GM12892 (cell line): ENCODE measurements around the gene ITFG2.

Experiments
- DNase-seq: peaks from one replicate; pipeline ENCODE4 v3.0.0; 2011; ENCODE audit not compliant: insufficient read length
- FAIRE-seq: peaks from 2 replicates; lab custom pipeline; 2011; peaks lifted over from hg19 to GRCh38; lab: Jason Lieb, UNC
- POLR2A ChIP-seq: IDR thresholded peaks from 2 replicates; pipeline ENCODE4 v1.6.1; 2011; ENCODE audit warnings: low read depth, low read length, control low read depth
- POLR2AphosphoS5 ChIP-seq: IDR thresholded peaks from 2 replicates; pipeline ENCODE4 v1.6.1; 2011; ENCODE audit warnings: low read depth, low read length, control low read depth
- TAF1 ChIP-seq: IDR thresholded peaks from 2 replicates; pipeline ENCODE4 v1.6.1; 2011; ENCODE audit warnings: low read depth, mild to moderate bottlenecking, control low read depth, low read length, borderline replicate concordance

Gene ITFG2

DNA sequence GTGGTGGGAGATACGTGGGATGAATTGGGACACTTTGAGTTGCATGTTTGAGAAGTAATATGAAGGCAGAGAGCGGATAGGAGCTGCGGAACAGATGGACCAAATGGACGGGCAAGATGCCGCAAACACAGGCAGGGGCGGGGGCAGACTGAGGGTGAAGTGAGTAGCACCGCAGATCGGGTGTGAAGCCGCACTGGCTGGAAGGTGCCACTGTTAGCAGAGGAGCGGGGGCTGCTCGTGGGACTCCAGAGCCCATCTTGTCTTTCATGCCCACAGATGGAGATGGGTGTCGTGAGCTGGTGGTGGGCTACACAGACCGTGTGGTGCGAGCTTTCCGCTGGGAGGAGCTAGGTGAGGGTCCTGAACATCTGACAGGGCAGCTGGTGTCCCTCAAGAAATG lies 7.3 kb downstream of the ITFG2 start:
- DNase-seq: no peak
- TF ChIP-seq POLR2A (no peak), TAF1 (no peak), POLR2AphosphoS5 (no peak)
- FAIRE-seq: no peak

DNA sequence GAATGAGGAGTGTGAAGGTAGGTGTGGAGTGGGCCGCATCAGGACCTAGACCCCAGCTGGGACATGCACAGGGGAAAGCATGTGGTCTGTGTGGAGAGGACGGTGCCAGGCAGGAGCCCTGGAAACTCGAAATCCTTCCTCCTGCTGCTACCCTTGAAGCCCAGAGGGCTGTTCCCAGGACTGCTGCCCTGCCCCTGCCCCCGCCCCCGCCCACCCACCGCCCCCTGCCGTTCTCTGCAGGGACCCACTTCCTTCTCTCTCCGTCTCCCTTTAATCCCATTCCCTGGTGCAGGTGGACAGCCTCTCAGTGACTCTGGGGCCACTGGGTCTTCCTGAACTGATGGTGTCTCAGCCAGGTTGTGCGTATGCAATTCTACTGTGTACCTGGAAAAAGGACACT lies 8.0 kb downstream of the ITFG2 start:
- TF ChIP-seq POLR2AphosphoS5: no peak
- TF ChIP-seq POLR2A: no peak
- no peak for TF ChIP-seq TAF1
- no peak for FAIRE-seq
- DNase-seq: no peak

DNA sequence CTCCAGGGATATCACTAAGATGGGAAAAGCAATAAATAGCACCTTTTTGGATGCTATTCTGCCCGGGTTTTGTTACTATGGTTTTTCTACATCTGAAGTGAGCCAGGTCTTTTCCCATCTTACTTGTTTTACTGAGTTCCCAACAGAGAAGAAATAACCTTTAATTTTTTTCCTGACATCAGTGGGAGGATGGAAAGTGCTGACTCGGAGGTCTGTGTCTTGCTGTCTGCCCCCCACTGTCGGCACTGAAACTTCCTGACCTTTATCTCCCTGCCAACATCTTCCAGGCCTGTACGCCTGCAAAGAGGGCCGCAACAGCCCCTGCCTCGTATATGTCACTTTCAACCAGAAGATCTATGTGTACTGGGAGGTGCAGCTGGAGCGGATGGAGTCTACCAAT lies 11.0 kb downstream of the ITFG2 start:
- no peak for FAIRE-seq

GRCh38 chr12:2824541-2824940 lies 12.1 kb downstream of the ITFG2 start:
- DNase-seq (no peak), FAIRE-seq (no peak)
- TF ChIP-seq POLR2AphosphoS5: no peak

More for the DNA sequence above, 11.0 kb downstream of the ITFG2 start:
- TF ChIP-seq POLR2A (no peak), TAF1 (no peak), POLR2AphosphoS5 (no peak)
- DNase-seq: no peak

DNA sequence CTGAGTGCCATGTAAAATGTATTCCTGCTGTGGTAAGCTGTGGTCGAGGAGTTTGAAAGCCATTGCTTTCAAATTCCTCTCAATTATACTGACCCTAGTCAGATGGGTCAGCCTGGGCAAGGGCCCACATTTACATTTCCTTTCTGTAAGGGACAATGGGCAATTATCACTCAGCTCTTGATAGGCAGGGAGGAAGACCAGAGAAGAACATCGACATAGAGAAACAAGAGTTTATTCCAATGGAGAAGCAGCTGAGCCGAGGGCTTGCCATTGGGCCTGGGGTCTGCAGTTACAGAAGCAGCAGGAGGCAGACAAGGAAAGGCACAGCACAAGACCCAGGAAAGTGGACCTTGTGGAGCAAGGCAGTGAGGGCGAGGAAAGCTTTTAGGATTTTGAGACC lies 12.7 kb downstream of the ITFG2 start:
- no peak for DNase-seq
- TF ChIP-seq TAF1 (no peak), POLR2A (no peak), POLR2AphosphoS5 (no peak)
- FAIRE-seq: no peak

DNA sequence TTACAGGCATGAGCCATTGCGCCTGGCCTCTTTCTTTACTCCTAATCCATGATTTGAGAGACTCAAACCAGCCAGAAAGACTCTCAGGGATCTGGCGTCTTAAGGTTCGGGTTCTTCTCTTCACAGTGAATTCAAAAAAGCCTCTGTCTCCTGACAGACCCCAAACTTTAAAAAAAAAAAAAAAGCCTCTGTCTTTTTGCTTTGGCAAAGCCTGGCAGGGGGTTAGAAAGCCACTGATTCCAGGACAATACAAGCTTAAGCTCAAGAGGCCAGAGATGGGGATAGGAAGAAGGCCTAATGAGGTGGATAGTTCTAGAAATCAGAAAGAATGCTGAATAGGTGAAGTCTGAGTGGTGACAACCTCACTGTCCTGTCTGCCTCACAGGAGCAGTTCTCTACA lies 13.6 kb downstream of the ITFG2 start:
- FAIRE-seq: no peak
- TF ChIP-seq TAF1 (no peak), POLR2AphosphoS5 (no peak), POLR2A (no peak)

DNA sequence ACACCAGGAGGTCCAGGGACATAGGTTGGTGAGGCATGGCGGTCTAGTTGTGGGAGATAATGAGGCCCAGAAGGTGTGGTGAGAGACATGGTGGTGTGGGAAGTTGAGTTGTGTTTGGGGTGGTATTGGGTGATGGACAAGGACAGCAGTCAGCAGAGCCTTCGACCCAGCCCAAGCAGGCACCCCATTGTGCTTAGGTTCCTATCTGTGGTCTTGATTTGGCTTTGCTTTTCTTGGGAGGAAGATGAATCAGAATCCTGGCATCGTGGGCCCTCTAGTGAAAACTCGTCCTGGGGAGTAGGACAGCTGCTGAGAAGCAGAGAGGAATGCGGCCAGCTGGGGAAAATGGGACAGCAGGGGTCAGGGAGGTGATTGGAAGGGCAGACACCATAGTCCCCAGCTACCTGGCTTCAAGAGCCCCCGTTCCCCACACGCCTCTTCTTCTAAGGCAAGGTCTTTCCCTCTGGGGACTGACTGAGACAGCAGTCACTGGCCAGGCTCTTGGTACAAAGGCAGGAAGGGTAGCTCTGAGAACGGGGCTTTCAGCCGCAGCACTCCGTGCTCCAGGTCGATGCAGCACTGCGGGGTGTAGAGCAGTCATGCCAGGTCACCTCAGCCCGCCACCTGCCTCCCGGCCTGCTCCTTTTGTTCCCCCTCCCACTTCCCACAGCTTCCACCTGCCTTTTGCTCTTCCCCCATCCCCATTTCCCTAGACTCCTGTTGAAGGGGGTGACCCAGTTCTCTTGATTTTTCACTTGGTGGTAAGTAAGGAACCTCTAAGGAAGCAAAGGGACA lies 14.4 kb downstream of the ITFG2 start:
- no peak for DNase-seq
- FAIRE-seq: no peak
- TF ChIP-seq POLR2A: no peak
- TF ChIP-seq POLR2AphosphoS5: no peak
- TF ChIP-seq TAF1: no peak

More for the DNA sequence above, 13.6 kb downstream of the ITFG2 start:
- DNase-seq: no peak

GRCh38 chr12:2829275-2829674 lies 16.8 kb downstream of the ITFG2 start:
- DNase-seq: no peak
- TF ChIP-seq POLR2A: no peak
- TF ChIP-seq POLR2AphosphoS5: no peak
- no peak for FAIRE-seq

- no peak for DNase-seq
- no peak for TF ChIP-seq POLR2A
- no peak for TF ChIP-seq TAF1
- no peak for TF ChIP-seq POLR2AphosphoS5
- no peak for FAIRE-seq
Measured at GRCh38 chr12:2832550-2833127, 20.2 kb downstream of the ITFG2 start.

DNA sequence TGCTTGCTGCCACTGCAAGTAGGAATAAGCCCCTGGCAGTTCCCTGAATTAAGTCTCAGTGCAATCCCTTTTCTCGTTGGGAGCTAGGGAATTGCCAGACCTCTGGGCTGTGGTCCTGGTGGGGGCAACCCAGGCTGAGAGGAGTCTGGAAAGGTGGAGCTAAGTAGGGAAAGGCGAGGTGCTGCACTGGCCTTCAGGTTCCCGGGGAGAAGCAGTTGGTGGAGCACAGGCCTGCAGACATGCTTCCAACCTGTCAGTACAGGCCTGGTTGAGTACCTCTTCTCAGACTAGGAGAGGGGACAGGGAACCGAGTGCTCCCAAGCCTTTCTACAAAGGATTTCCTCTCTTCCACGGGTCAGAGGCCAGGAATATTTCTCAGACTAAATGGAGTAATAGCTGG lies 20.9 kb downstream of the ITFG2 start:
- FAIRE-seq (no peak), DNase-seq (no peak)
- TF ChIP-seq POLR2A: no peak
- TF ChIP-seq POLR2AphosphoS5: no peak
- no peak for TF ChIP-seq TAF1

GRCh38 chr12:2833810-2834209 lies 21.3 kb downstream of the ITFG2 start:
- no peak for DNase-seq
- no peak for TF ChIP-seq POLR2AphosphoS5
- no peak for TF ChIP-seq TAF1
- no peak for TF ChIP-seq POLR2A
- no peak for FAIRE-seq
